Left ventricle myocardium inferior (tissue), 1 donor: ENCODE results near the gene SPATC1L. TPM values are rescaled to one million over a fixed set of nuclear protein-coding genes. Genes with fewer than 3 reads are reported as not detected.

ENCODE experiments used
- DNase-seq: peaks from one replicate; pipeline ENCODE4 v3.0.0-alpha.2; 2020
- H3K27ac ChIP-seq: fragments of 200-600 bp; replicated peaks from 2 replicates; pipeline ENCODE4 v1.8.0; 2021
- H3K27me3 ChIP-seq: fragments of 200-600 bp; 2 replicates; pipeline ENCODE4 v1.8.0; 2021; ENCODE audit warnings: low read depth
- H3K36me3 ChIP-seq: fragments of 200-600 bp; 2 replicates; pipeline ENCODE4 v1.8.0; 2021
- H3K4me1 ChIP-seq: fragments of 200-600 bp; 2 replicates; pipeline ENCODE4 v1.8.0; 2021
- H3K4me3 ChIP-seq: fragments of 200-600 bp; 2 replicates; pipeline ENCODE4 v1.8.0; 2021; ENCODE audit warnings: mild to moderate bottlenecking, moderate library complexity
- H3K9me3 ChIP-seq: fragments of 200-600 bp; replicated peaks from 2 replicates; pipeline ENCODE4 v1.8.0; 2021
- intact Hi-C: fragments of 100-400 bp; cut with micrococcal nuclease; formaldehyde crosslinking; loops from one replicate; pipeline ENCODE4 v1.11.0; 2022
- total RNA-seq: library from RNA; stranded (reverse); fragmentation: NEBNext Ultra II Directional; extraction: Animal tissue kit (Norgen Biotek cat#: 25700); gene quantifications from one replicate; pipeline ENCODE4 v1.2.1, GENCODE V29; 2021
- TF ChIP-seq, protein P1 (sequence below): fragments of 200-600 bp; IDR thresholded peaks from 2 replicates; pipeline ENCODE4 v1.8.0; 2021; ENCODE audit warnings: antibody characterized with exemption, mild to moderate bottlenecking, borderline replicate concordance
- donor health status: DM: no; HTN: yes; CAD: no; lungs with severe emphysema.

The SPATC1L gene
- total RNA-seq, 1 donor from 2014 or later, result 7.0 TPM

DNA sequence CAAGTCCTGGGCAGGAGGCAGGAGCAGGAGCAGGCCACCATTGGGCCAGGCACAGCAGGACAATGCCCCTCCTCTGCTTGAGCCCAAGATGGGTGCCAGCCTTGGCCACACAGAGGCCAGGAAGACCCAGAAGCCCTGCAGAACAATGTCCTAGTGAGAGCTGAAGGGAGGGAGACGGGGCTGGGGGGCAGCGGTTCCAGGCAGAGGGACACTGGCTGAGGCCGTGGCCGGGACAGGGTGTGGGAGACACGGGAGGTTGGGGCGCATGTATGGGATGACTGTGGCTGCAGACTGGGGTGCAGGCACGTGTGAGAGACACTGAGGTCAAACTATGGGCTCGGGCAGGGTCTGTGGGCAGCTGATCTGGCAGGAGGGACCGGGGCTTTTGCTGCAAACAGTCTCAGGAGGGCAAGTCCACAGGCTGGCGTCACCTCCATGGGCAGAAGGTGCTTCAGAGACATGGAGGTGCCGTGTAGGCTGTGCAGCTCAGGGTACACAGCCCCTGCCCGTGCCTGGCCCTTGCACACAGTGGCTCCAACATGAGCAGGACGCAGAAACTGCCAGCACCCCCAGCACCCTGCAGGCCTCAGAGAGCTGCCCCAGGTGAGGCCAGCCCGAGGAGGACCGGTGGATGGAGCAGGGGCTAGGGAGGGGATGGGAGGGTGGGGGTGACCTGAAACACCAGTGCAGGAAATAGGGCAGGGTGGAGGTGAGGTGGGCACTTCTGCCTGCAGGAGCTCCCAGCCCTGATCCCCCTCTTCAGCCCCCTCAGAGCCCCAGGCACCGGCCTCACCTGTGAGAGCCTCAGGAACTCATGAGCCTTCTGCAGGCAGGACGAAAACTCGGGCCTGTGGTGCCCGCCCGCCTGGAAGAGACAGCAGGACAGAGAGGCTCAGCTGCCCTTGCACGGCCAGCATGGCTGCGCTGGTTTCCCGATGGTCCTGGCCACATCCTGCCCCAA lies 24.8 kb upstream of the SPATC1L start:
- H3K4me3 ChIP-seq, result no peak overlapping the region
- H3K27ac ChIP-seq, result no peak overlapping the region
- no peaks in the 10 kb centered on the region for H3K27me3 ChIP-seq
- no peak for DNase-seq
- H3K9me3 ChIP-seq, result no peaks in the 10 kb centered on the region
- peaks cover 96% of the 10 kb centered on the region for H3K36me3 ChIP-seq
- TF ChIP-seq, protein P1, sequence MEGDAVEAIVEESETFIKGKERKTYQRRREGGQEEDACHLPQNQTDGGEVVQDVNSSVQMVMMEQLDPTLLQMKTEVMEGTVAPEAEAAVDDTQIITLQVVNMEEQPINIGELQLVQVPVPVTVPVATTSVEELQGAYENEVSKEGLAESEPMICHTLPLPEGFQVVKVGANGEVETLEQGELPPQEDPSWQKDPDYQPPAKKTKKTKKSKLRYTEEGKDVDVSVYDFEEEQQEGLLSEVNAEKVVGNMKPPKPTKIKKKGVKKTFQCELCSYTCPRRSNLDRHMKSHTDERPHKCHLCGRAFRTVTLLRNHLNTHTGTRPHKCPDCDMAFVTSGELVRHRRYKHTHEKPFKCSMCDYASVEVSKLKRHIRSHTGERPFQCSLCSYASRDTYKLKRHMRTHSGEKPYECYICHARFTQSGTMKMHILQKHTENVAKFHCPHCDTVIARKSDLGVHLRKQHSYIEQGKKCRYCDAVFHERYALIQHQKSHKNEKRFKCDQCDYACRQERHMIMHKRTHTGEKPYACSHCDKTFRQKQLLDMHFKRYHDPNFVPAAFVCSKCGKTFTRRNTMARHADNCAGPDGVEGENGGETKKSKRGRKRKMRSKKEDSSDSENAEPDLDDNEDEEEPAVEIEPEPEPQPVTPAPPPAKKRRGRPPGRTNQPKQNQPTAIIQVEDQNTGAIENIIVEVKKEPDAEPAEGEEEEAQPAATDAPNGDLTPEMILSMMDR, result no peak
- intact Hi-C loops, result no loop called here
- H3K4me1 ChIP-seq, result peaks cover 6% of the 10 kb centered on the region

DNA sequence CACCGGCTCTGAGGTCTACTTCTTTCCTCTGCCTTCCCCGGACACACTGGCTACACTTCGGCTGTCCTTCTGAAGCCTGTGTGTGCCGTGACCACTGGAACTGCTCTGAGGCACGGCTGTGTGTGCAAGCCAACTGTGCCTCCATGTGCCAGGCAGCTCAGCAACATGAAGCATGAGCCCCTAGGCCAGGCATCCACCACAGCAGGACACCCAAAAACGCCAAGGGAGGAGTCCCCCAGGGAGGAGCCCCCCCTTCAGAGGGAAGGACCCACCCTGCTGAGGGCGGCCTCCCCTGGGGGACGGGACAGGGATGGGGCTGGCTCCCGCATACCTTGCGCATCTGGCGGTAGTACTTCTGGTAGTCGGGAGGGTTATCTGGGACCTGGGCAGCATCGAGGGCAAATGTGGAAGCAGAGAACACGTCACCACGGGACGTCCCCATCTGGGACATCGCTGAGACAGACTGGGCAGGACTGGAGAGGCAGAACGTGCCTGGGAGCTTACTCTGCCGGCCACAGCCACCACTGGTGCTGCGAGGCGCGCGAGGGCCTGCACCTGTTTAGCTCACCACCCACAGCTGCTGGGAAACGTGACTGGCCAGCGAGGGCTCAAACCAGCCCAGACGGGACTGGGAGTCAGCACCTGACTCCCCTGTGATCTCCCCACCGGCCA lies 23.8 kb upstream of the SPATC1L start:
- TF ChIP-seq, protein P1, result no peak
- Histone ChIP-seq H3K36me3 (peaks cover 96% of the 10 kb centered on the region), H3K4me1 (peaks cover 16% of the 10 kb centered on the region), H3K4me3 (no peak overlapping the region), H3K27ac (no peak overlapping the region), H3K27me3 (no peaks in the 10 kb centered on the region), H3K9me3 (no peaks in the 10 kb centered on the region)
- no peak for DNase-seq
- intact Hi-C loops, result no loop called here

GRCh38 chr21:46207006-46207919 lies 23.0 kb upstream of the SPATC1L start:
- no peak for DNase-seq
- Histone ChIP-seq H3K9me3 (no peaks in the 10 kb centered on the region), H3K36me3 (peaks cover 97% of the 10 kb centered on the region), H3K27ac (no peak overlapping the region), H3K4me1 (peaks cover 19% of the 10 kb centered on the region), H3K27me3 (no peaks in the 10 kb centered on the region), H3K4me3 (no peak overlapping the region)
- TF ChIP-seq, protein P1, result no peak
- intact Hi-C loops, result no loop called here

DNA sequence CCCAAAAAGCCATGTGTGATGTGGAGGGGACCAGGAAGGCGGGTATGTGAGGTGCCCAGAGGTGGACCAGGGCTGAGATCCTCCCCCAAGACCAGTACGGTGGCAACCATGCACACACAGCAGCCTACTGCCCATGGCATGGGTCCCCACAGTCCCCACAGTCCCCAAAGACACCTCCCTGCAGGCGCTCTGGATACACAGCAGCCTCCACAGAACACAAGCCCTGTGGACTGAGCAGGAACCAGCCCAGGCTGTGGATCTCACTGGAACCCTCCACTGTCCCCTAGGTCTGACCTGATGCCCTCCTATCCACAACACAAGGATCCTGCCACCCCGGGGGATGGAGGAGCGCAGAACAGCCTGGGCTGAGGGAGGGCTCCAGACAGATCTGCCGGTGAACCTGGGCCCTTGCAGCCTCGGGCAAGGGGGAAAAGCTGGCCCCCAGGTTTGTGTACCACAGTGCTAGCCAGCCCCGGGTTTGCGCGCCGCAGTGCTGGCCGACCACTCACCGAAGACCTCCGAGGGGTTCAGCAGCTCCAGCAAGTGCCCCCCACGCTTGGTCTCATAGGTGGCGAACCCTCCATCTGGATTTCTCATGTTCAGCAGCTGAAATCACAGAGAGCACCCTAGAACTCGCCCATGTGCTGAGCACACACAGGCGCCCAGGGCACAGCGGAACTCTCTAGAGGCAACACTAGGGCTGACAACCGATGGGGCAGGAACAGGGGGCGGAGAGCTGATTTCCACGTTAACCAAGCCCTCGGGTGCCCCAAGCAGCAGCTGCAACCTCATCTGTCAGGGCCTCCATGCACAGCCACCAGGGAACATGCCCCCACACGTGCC lies 22.1 kb upstream of the SPATC1L start:
- H3K4me3 ChIP-seq, result no peak overlapping the region
- TF ChIP-seq, protein P1, result no peak
- no peak overlapping the region for H3K27ac ChIP-seq
- intact Hi-C loops, result no loop called here
- H3K36me3 ChIP-seq, result peaks cover 88% of the 10 kb centered on the region
- peaks cover 19% of the 10 kb centered on the region for H3K4me1 ChIP-seq
- no peaks in the 10 kb centered on the region for H3K27me3 ChIP-seq
- no peak for DNase-seq
- no peaks in the 10 kb centered on the region for H3K9me3 ChIP-seq
